DOHH2 (cell line): ENCODE data around the gene SNX12.
"Not testable (repeated sequence)": the region's sequence is repeated elsewhere in the genome, so short reads cannot be mapped to it uniquely, and the experiment has no call there.

Source experiments
- EZH2phosphoT487 ChIP-seq: fragments of 200-600 bp; sonication (generic); IDR thresholded peaks from 2 replicates; pipeline ENCODE4 v1.6.1; 2017; ENCODE audit warnings: borderline replicate concordance, mild to moderate bottlenecking, antibody characterized with exemption, low read length, moderate library complexity, mixed read lengths
- TF ChIP-seq, protein P1 (sequence below): fragments of 200-600 bp; sonication (generic); IDR thresholded peaks from one replicate; pipeline ENCODE4 v1.5.1; 2014; ENCODE audit warnings: antibody characterized with exemption, mild to moderate bottlenecking, low read depth, low read length; ENCODE audit not compliant: poor library complexity, severe bottlenecking

DNA sequence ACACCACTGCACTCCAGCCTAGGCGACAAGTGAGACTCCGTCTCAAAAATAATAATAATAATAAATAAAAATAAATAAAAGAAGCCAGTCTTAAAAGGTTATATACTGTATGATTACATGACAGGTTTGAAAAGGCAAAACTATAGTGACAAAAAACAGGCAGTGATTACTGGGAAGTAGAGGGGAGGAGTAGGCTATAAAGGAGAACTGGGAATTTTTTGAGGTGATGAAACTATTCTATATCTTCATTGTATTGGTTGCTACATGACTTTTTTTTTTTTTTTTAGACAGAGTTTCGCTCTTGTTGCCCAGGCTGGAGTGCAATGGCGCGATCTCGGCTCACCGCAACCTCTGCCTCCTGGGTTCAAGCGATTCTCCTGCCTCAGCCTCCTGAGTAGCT lies 20.2 kb downstream of the SNX12 start:
- TF ChIP-seq EZH2phosphoT487, result not testable (repeated sequence)
- TF ChIP-seq, protein P1, sequence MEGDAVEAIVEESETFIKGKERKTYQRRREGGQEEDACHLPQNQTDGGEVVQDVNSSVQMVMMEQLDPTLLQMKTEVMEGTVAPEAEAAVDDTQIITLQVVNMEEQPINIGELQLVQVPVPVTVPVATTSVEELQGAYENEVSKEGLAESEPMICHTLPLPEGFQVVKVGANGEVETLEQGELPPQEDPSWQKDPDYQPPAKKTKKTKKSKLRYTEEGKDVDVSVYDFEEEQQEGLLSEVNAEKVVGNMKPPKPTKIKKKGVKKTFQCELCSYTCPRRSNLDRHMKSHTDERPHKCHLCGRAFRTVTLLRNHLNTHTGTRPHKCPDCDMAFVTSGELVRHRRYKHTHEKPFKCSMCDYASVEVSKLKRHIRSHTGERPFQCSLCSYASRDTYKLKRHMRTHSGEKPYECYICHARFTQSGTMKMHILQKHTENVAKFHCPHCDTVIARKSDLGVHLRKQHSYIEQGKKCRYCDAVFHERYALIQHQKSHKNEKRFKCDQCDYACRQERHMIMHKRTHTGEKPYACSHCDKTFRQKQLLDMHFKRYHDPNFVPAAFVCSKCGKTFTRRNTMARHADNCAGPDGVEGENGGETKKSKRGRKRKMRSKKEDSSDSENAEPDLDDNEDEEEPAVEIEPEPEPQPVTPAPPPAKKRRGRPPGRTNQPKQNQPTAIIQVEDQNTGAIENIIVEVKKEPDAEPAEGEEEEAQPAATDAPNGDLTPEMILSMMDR, result not testable (repeated sequence)
